B cell (primary cell): Measurements from ENCODE around the gene PGAM5. TPM values are rescaled to one million over a fixed set of nuclear protein-coding genes. Genes with fewer than 3 reads are reported as not detected.

ENCODE experiments used
- ATAC-seq: fragments of 200-7000 bp; cut with Tn5 transposase; one replicate; pipeline ENCODE4 v1.10.0; 2021; ENCODE audit warnings: low read depth, mild to moderate bottlenecking, moderate number of reproducible peaks, moderate library complexity
- CTCF ChIA-PET: fragments of 350-600 bp; sonication (Branson Sonifier 250); formaldehyde crosslinking; loops from one replicate; lab custom pipeline; 2021; ENCODE audit warnings: antibody characterized with exemption, inconsistent platforms; lab: Charles Lee
- POLR2A ChIA-PET: fragments of 350-600 bp; sonication (Branson Sonifier 250); formaldehyde crosslinking; loops from one replicate; lab custom pipeline; 2021; ENCODE audit warnings: antibody characterized with exemption; lab: Charles Lee
- DNase-seq: peaks from one replicate; pipeline ENCODE4 v3.0.0; 2013
- H2AFZ ChIP-seq: 2 replicates; pipeline ENCODE4 v1.6.1; 2012; ENCODE audit warnings: mild to moderate bottlenecking, low read depth, low read length; ENCODE audit not compliant: insufficient read depth, poor library complexity, severe bottlenecking
- H3K27ac ChIP-seq, 2 donors: 1 replicate in 1 of 2; 2 replicates in 1 of 2; pipeline ENCODE4 v1.5.1; 2012 to 2013; ENCODE audit warnings: low read length in 2 of 2, mild to moderate bottlenecking in 2 of 2, moderate library complexity in 1 of 2
- H3K27me3 ChIP-seq, 4 experiments: fragments of 200-600 bp in 1 of 4; sonication (generic) in 1 of 4; replicated peaks in 1 of 4; 1 replicate in 2 of 4; 2 replicates in 2 of 4; pipeline versions ENCODE4 v1.6.1 to v1.7.0; 2013 to 2016; ENCODE audit warnings: low read length in 3 of 4, mild to moderate bottlenecking in 2 of 4, mixed read lengths in 1 of 4, moderate library complexity in 1 of 4; ENCODE audit not compliant: insufficient read depth in 4 of 4, control insufficient read depth in 3 of 4; ENCODE audit errors: control extremely low read depth in 1 of 4
- H3K36me3 ChIP-seq, 2 experiments: replicated peaks in 1 of 2; 1 replicate in 1 of 2; 2 replicates in 1 of 2; pipeline versions ENCODE4 v1.6.1 to v1.7.1; 2013; ENCODE audit warnings: low read length in 1 of 2; ENCODE audit not compliant: insufficient read depth in 2 of 2, control insufficient read depth in 1 of 2; ENCODE audit errors: control extremely low read depth in 1 of 2, extremely low read depth in 1 of 2
- H3K4me1 ChIP-seq, 2 donors: fragments of 200-600 bp in 1 of 2; sonication (generic) in 1 of 2; 1 replicate in 1 of 2; 2 replicates in 1 of 2; pipeline versions ENCODE4 v1.5.1 to v1.6.1; 2013 to 2017; ENCODE audit warnings: low read length in 2 of 2; ENCODE audit not compliant: control insufficient read depth in 2 of 2, insufficient read depth in 2 of 2
- H3K4me2 ChIP-seq: replicated peaks from 2 replicates; pipeline ENCODE3; 2012; ENCODE audit warnings: mild to moderate bottlenecking, low read depth, low read length; ENCODE audit not compliant: poor library complexity, severe bottlenecking
- H3K4me3 ChIP-seq, 5 experiments: fragments of 200-600 bp in 1 of 5; sonication (generic) in 1 of 5; 1 replicate in 3 of 5; 2 replicates in 2 of 5; pipeline versions ENCODE4 v1.5.1 to v1.7.0; 2011 to 2016; ENCODE audit warnings: low read length in 4 of 5, mild to moderate bottlenecking in 4 of 5, low read depth in 2 of 5, control low read depth in 1 of 5, moderate library complexity in 1 of 5; ENCODE audit not compliant: insufficient read depth in 1 of 5; ENCODE audit errors: control extremely low read depth in 1 of 5, extremely low read depth in 1 of 5
- H3K79me2 ChIP-seq: fragments of 200-600 bp; sonication (generic); one replicate; pipeline ENCODE4 v1.6.0; 2016; ENCODE audit warnings: low read length; ENCODE audit not compliant: control insufficient read depth, insufficient read depth
- H3K9ac ChIP-seq: fragments of 200-600 bp; sonication (generic); 2 replicates; pipeline ENCODE4 v1.6.1; 2017; ENCODE audit warnings: mild to moderate bottlenecking, low read length, moderate library complexity
- H3K9me3 ChIP-seq, 3 donors: one replicate each; pipeline versions ENCODE4 v1.6.1 to v1.7.1; 2013; ENCODE audit warnings: low read length in 2 of 3; ENCODE audit not compliant: control insufficient read depth in 2 of 3, insufficient read depth in 1 of 3; ENCODE audit errors: control extremely low read depth in 1 of 3
- H4K20me1 ChIP-seq: 2 replicates; pipeline ENCODE4 v1.6.0; 2012; ENCODE audit warnings: mild to moderate bottlenecking, low read length; ENCODE audit not compliant: insufficient read depth, control insufficient read depth, poor library complexity, severe bottlenecking
- H3K27ac Mint-ChIP-seq: one replicate; pipeline ENCODE4 v1.8.0; 2021; ENCODE audit warnings: mixed read lengths
- H3K27me3 Mint-ChIP-seq: one replicate; pipeline ENCODE4 v1.8.0; 2021; ENCODE audit warnings: mixed read lengths
- H3K4me1 Mint-ChIP-seq: one replicate; pipeline ENCODE4 v1.8.0; 2021; ENCODE audit warnings: mixed read lengths
- H3K4me3 Mint-ChIP-seq: one replicate; pipeline ENCODE4 v1.8.0; 2021; ENCODE audit warnings: mixed read lengths
- H3K9me3 Mint-ChIP-seq: one replicate; pipeline ENCODE4 v1.8.0; 2022; ENCODE audit warnings: mixed read lengths; ENCODE audit not compliant: insufficient read depth
- EZH2 ChIP-seq: IDR thresholded peaks from 2 replicates; pipeline ENCODE4 v1.6.1; 2012; ENCODE audit warnings: borderline replicate concordance, low read depth, mild to moderate bottlenecking, moderate library complexity, low read length; ENCODE audit not compliant: insufficient read depth, poor library complexity, severe bottlenecking
- WGBS: methylation state at CpG from one replicate; pipeline ENCODE4 v1.1.5; 2013; ENCODE audit warnings: missing lambda C conversion rate; ENCODE audit not compliant: insufficient coverage; 5-methylcytosine and 5-hydroxymethylcytosine counted together
- intact Hi-C: fragments of 100-400 bp; cut with micrococcal nuclease; formaldehyde crosslinking; loops from one replicate; pipeline ENCODE4 v1.10.0; 2022
- polyA plus RNA-seq: library from polyadenylated mRNA; depleted of rRNA; stranded (reverse); fragments of >200 nt; gene quantifications from 2 replicates; pipeline ENCODE4 v1.2.3, GENCODE V29; 2012
- total RNA-seq, 2 donors: library from RNA; stranded (reverse); fragments of 120-200 nt in 1 of 2; gene quantifications; 1 replicate in 1 of 2; 2 replicates in 1 of 2; pipeline versions ENCODE4 v1.2.3 to v1.2.4, GENCODE V29; 2013 to 2022
- TF ChIP-seq, protein P1 (sequence below): fragments of 200-600 bp; IDR thresholded peaks from one replicate; pipeline ENCODE4 v1.8.0; 2022; ENCODE audit warnings: antibody characterized with exemption, mild to moderate bottlenecking

Gene PGAM5
- total and polyA plus RNA-seq, 2 donors (not counting 1 experiment from before 2014, with no cell fraction given), result 14.6 to 29.9 TPM

DNA sequence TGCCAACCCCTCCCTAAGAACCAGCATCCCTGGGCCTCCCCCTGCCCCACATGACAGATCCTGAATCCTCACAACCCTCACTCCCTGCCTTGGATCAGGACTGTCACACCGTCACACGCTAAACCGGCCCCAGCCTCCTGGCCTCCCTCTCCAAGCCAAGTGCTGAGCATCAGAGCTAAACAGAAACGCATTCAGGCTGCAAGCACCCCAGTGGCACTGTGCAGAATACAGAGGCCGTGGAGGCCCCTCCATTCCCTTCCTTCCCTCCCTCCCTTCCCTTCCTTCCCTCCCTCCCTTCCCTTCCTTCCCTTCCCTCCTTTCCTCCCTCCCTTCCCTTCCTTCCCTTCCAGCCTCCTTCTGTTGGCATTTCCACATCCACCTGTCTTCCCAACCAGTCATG, 36.1 kb upstream of the PGAM5 start:
- Histone ChIP-seq H3K4me3 (no peak overlapping the region), H4K20me1 (no peaks in the 10 kb centered on the region), H3K79me2 (no peaks in the 10 kb centered on the region), H3K9me3 (no peaks in the 10 kb centered on the region), H2AFZ (no peak overlapping the region), H3K27me3 (no peaks in the 10 kb centered on the region), H3K4me2 (no peak overlapping the region), H3K4me1 (no peaks in the 10 kb centered on the region), H3K9ac (no peak overlapping the region), H3K27ac (no peak overlapping the region), H3K36me3 (peaks cover 0 to 43% of the 10 kb centered on the region in 2 experiments)
- ChIA-PET POLR2A (no interaction called here), CTCF (no interaction called here)
- ATAC-seq (no peak), DNase-seq (no peak)
- intact Hi-C loops, result no loop called here
- no peak overlapping the region for H3K4me3 Mint-ChIP-seq
- H3K27ac Mint-ChIP-seq, result no peak overlapping the region
- H3K4me1 Mint-ChIP-seq, result no peaks in the 10 kb centered on the region
- no peaks in the 10 kb centered on the region for H3K9me3 Mint-ChIP-seq
- no peaks in the 10 kb centered on the region for H3K27me3 Mint-ChIP-seq
- WGBS, result 93% methylated on average over 3 of the region's 5 CpGs
- TF ChIP-seq EZH2, result no peak
- TF ChIP-seq, protein P1, sequence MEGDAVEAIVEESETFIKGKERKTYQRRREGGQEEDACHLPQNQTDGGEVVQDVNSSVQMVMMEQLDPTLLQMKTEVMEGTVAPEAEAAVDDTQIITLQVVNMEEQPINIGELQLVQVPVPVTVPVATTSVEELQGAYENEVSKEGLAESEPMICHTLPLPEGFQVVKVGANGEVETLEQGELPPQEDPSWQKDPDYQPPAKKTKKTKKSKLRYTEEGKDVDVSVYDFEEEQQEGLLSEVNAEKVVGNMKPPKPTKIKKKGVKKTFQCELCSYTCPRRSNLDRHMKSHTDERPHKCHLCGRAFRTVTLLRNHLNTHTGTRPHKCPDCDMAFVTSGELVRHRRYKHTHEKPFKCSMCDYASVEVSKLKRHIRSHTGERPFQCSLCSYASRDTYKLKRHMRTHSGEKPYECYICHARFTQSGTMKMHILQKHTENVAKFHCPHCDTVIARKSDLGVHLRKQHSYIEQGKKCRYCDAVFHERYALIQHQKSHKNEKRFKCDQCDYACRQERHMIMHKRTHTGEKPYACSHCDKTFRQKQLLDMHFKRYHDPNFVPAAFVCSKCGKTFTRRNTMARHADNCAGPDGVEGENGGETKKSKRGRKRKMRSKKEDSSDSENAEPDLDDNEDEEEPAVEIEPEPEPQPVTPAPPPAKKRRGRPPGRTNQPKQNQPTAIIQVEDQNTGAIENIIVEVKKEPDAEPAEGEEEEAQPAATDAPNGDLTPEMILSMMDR, result no peak

DNA sequence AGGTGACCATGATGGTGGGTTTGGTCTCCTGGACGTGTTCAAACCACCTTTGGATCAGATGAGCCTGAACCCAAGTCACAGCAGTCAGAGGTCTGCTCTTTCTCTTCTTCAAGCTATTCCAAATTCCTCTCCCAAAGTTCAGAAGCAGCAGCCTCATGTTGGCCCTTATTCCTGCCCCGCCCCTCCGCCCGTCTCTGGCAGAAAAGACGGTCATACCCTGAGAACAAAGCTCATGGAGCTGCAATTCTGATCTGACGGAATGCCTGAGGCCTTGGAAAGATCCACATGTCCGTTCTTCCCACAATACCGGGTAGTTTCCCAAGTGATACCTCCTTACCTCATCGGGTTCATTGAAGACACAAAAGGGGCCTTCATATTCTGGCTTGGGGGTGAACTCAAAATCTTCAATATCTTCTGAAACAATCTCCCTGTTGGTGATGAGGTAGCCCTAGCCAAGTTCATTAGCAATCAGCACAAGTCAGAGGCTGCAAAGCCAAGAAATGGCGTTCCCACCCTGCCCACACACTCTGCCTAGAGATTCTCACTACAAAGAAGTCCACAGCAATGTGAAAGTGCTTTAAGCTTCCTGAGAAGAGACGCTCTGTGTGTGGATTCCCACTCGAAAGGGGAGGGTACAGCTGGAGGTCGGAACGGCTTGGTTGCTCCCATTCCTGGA, 34.7 kb upstream of the PGAM5 start:
- H2AFZ ChIP-seq, result no peak overlapping the region
- no peaks in the 10 kb centered on the region for H3K9me3 ChIP-seq
- no peak overlapping the region for H3K27ac ChIP-seq
- H3K79me2 ChIP-seq, result peaks cover 5% of the 10 kb centered on the region
- POLR2A ChIA-PET, result interaction anchor here (0.7 kb wide), 1 partner anchor 66 kb away, joined by 3 read pairs; no protein-coding TSS in a partner anchor
- intact Hi-C loops, result no loop called here
- no peaks in the 10 kb centered on the region for H3K27me3 ChIP-seq
- ATAC-seq (no peak), DNase-seq (no peak)
- peaks cover 0 to 43% of the 10 kb centered on the region in 2 experiments for H3K36me3 ChIP-seq
- TF ChIP-seq EZH2, result no peak
- TF ChIP-seq, protein P1, result no peak
- no peaks in the 10 kb centered on the region for H3K9me3 Mint-ChIP-seq
- H3K4me1 ChIP-seq, result no peaks in the 10 kb centered on the region
- H3K9ac ChIP-seq, result no peak overlapping the region
- CTCF ChIA-PET, result no interaction called here
- H3K4me3 ChIP-seq, result no peak overlapping the region
- no peaks in the 10 kb centered on the region for H4K20me1 ChIP-seq
- H3K27ac Mint-ChIP-seq, result no peak overlapping the region
- WGBS, result 99% methylated on average over 8 of the region's 14 CpGs
- H3K4me2 ChIP-seq, result no peak overlapping the region
- no peak overlapping the region for H3K4me3 Mint-ChIP-seq
- H3K27me3 Mint-ChIP-seq, result no peaks in the 10 kb centered on the region
- H3K4me1 Mint-ChIP-seq, result no peaks in the 10 kb centered on the region
